Tibial nerve (tissue), 4 donors: Measurements from ENCODE around the gene JPH2. TPM values are rescaled to one million over a fixed set of nuclear protein-coding genes. Genes with fewer than 3 reads are reported as not detected.
A peak's percentile ranks its signal among the peaks of the same experiment; 100 is the strongest.

Experiments used
- DNase-seq, 2 donors: peaks; one replicate each; pipeline ENCODE4 v3.0.0-alpha.2; 2019; ENCODE audit warnings: low spot score in 2 of 2
- H3K27ac ChIP-seq, 4 donors: fragments of 200-600 bp; sonication (generic) in 3 of 4; one replicate each; pipeline ENCODE4 v1.5.1; 2017 to 2019; ENCODE audit warnings: mild to moderate bottlenecking in 1 of 4
- H3K27me3 ChIP-seq, 2 donors: fragments of 200-600 bp; sonication (generic) in 1 of 2; one replicate each; pipeline versions ENCODE4 v1.5.1 to v1.6.0; 2017 to 2019
- H3K36me3 ChIP-seq, 3 donors: fragments of 200-600 bp; sonication (generic); one replicate each; pipeline ENCODE4 v1.5.1; 2018 to 2019
- H3K4me1 ChIP-seq, 4 donors: fragments of 200-600 bp; sonication (generic) in 3 of 4; one replicate each; pipeline ENCODE4 v1.5.1; 2017 to 2019
- H3K4me3 ChIP-seq, 4 donors: fragments of 200-600 bp; sonication (generic) in 3 of 4; one replicate each; pipeline ENCODE4 v1.5.1; 2017 to 2019; ENCODE audit warnings: mild to moderate bottlenecking in 1 of 4, moderate library complexity in 1 of 4
- H3K9me3 ChIP-seq, 4 donors: fragments of 200-600 bp; sonication (generic) in 3 of 4; one replicate each; pipeline ENCODE4 v1.5.1; 2017 to 2019
- CTCF ChIP-seq, 5 experiments: fragments of 200-600 bp in 3 of 5; fragments of 450-650 bp in 2 of 5; sonication (generic) in 3 of 5; IDR thresholded peaks; one replicate each; pipeline ENCODE4 v1.5.1; 2016 to 2019; ENCODE audit warnings: antibody characterized with exemption in 5 of 5, mild to moderate bottlenecking in 3 of 5, moderate library complexity in 2 of 5
- EP300 ChIP-seq, 2 donors: sonication (generic); formaldehyde crosslinking; IDR thresholded peaks; one replicate each; pipeline ENCODE4 v1.6.1; 2017; ENCODE audit warnings: antibody characterized with exemption in 2 of 2, mild to moderate bottlenecking in 1 of 2
- POLR2A ChIP-seq, 2 donors: fragments of 450-650 bp; IDR thresholded peaks; one replicate each; pipeline ENCODE4 v1.6.1; 2017; ENCODE audit warnings: antibody characterized with exemption in 2 of 2, mild to moderate bottlenecking in 2 of 2, moderate library complexity in 2 of 2
- WGBS, 2 donors: methylation state at CpG; one replicate each; pipeline ENCODE4 v1.1.5; 2018; 5-methylcytosine and 5-hydroxymethylcytosine counted together
- total RNA-seq, 4 donors: library from RNA; depleted of rRNA; stranded (reverse); fragments of >200 nt; gene quantifications; one replicate each; pipeline ENCODE4 v1.1.0, GENCODE V29; 2016

JPH2 gene
- total RNA-seq, 4 donors from 2014 or later = 3.1 to 6.3 (median 5.3) TPM

GRCh38 chr20:44218446-44218845 is 31.5 kb upstream of the JPH2 start:
- H3K27ac ChIP-seq = no peak overlapping the region
- peaks cover 0 to 17% (median 3%) of the 10 kb centered on the region in 4 donors for H3K4me1 ChIP-seq
- H3K27me3 ChIP-seq = no peaks in the 10 kb centered on the region
- H3K4me3 ChIP-seq = no peak overlapping the region
- H3K9me3 ChIP-seq = no peaks in the 10 kb centered on the region
- TF ChIP-seq EP300 (IDR thresholded peaks at IDR 0.05) (no peak), POLR2A (IDR thresholded peaks at IDR 0.05) (no peak), CTCF (IDR thresholded peaks at IDR 0.05) (no peak)
- peaks cover 0 to 32% (median 0%) of the 10 kb centered on the region in 3 donors for H3K36me3 ChIP-seq
- WGBS, 2 donors = 76 to 83% methylated on average over 4 of the region's 4 CpGs
- DNase-seq = no peak

GRCh38 chr20:44217342-44218092 is 30.5 kb upstream of the JPH2 start:
- DNase-seq = peak in 1 of 2 donors; percentile 61
- H3K27ac ChIP-seq = no peak overlapping the region
- peaks cover 0 to 32% (median 0%) of the 10 kb centered on the region in 3 donors for H3K36me3 ChIP-seq
- no peaks in the 10 kb centered on the region for H3K27me3 ChIP-seq
- peaks cover 0 to 22% (median 3%) of the 10 kb centered on the region in 4 donors for H3K4me1 ChIP-seq
- TF ChIP-seq EP300 (IDR thresholded peaks at IDR 0.05) = peak in 1 of 2 donors; percentile 8
- TF ChIP-seq CTCF (IDR thresholded peaks at IDR 0.05) = peak; percentile 53 to 85 (median 69)
- TF ChIP-seq POLR2A (IDR thresholded peaks at IDR 0.05) = no peak
- H3K4me3 ChIP-seq = no peak overlapping the region
- 55 to 59% methylated on average over 11 of the region's 11 CpGs for WGBS, 2 donors
- H3K9me3 ChIP-seq = no peaks in the 10 kb centered on the region

- Histone ChIP-seq H3K9me3 (no peaks in the 10 kb centered on the region), H3K4me3 (no peak overlapping the region), H3K27ac (no peak overlapping the region), H3K27me3 (no peaks in the 10 kb centered on the region), H3K4me1 (peaks cover 0 to 34% (median 7%) of the 10 kb centered on the region in 4 donors), H3K36me3 (peaks cover 0 to 21% (median 0%) of the 10 kb centered on the region in 3 donors)
- TF ChIP-seq CTCF (IDR thresholded peaks at IDR 0.05) = peak; percentile 55 to 72 (median 65)
- no peak for TF ChIP-seq EP300 (IDR thresholded peaks at IDR 0.05)
- WGBS, 2 donors = 47 to 48% methylated on average over 7 of the region's 7 CpGs
- peak in 1 of 2 donors; percentile 64 for DNase-seq
Measured at GRCh38 chr20:44215125-44215524, 28.1 kb upstream of the JPH2 start.

- H3K27me3 ChIP-seq = no peaks in the 10 kb centered on the region
- 80 to 85% methylated on average over 4 of the region's 4 CpGs for WGBS, 2 donors
- H3K4me3 ChIP-seq = no peak overlapping the region
- no peak overlapping the region for H3K27ac ChIP-seq
- DNase-seq = no peak
- H3K9me3 ChIP-seq = no peaks in the 10 kb centered on the region
- H3K36me3 ChIP-seq = peaks cover 0 to 10% (median 0%) of the 10 kb centered on the region in 3 donors
- TF ChIP-seq POLR2A (IDR thresholded peaks at IDR 0.05) (no peak), CTCF (IDR thresholded peaks at IDR 0.05) (no peak), EP300 (IDR thresholded peaks at IDR 0.05) (no peak)
- H3K4me1 ChIP-seq = peaks cover 0 to 51% (median 20%) of the 10 kb centered on the region in 4 donors
Measured at GRCh38 chr20:44212792-44213191, 25.8 kb upstream of the JPH2 start.
